Cardiac fibroblast (primary cell): ENCODE results near the gene MBLAC2.

Source experiments
- DNase-seq, 2 donors: peaks; one replicate each; pipeline versions ENCODE4 v3.0.0 to v3.0.0-alpha.2; 2010; ENCODE audit warnings: low read depth in 2 of 2
- H3K4me3 ChIP-seq, 2 donors: replicated peaks in 1 of 2; 1 replicate in 1 of 2; 2 replicates in 1 of 2; pipeline ENCODE4 v1.5.1; 2011; ENCODE audit warnings: low read depth in 2 of 2, low read length in 2 of 2, mild to moderate bottlenecking in 2 of 2, moderate library complexity in 1 of 2
- TF ChIP-seq, protein P1 (sequence below): IDR thresholded peaks from one replicate; pipeline ENCODE4 v1.5.1; 2011; ENCODE audit warnings: low read depth, mild to moderate bottlenecking, low read length, inconsistent platforms

MBLAC2 gene

DNA sequence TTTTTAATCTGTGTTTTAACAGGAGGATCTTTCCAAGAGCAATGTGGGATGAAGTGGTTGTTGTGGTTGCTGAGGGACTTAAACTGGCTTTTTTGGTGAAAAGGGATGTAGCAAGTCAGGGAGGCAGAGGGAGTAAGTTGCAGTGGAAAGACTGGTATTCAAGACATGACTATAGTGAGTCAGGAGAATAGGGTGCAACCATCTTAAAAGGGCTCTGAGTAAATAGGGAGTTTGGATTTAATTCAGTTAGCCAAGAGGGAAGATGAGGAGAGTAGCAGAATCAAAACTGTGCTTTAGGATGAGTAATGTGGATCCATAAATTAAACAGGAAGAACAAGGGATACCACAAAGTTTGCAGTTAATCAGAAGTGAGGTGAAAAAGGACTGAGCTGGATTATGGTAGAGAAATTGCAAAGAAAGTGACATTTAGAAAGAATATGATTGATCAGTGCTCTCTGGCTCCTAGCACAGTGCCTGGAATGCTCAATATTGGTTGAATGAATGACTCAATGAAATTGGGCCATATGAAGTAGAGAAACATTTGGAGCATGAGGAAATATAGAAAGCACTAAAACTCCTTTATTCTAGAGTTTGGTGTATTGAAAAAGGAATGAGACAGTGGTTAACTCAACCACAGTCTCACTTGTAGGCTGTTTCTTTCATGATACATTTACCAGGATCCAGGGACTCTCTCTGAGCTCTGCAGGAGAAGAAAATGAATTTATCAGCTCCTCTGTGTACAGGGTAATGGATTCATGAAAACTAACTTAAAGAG lies 5.2 kb upstream of the MBLAC2 start:
- TF ChIP-seq, protein P1, sequence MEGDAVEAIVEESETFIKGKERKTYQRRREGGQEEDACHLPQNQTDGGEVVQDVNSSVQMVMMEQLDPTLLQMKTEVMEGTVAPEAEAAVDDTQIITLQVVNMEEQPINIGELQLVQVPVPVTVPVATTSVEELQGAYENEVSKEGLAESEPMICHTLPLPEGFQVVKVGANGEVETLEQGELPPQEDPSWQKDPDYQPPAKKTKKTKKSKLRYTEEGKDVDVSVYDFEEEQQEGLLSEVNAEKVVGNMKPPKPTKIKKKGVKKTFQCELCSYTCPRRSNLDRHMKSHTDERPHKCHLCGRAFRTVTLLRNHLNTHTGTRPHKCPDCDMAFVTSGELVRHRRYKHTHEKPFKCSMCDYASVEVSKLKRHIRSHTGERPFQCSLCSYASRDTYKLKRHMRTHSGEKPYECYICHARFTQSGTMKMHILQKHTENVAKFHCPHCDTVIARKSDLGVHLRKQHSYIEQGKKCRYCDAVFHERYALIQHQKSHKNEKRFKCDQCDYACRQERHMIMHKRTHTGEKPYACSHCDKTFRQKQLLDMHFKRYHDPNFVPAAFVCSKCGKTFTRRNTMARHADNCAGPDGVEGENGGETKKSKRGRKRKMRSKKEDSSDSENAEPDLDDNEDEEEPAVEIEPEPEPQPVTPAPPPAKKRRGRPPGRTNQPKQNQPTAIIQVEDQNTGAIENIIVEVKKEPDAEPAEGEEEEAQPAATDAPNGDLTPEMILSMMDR: no peak
- DNase-seq: peak in 1 of 2 donors; percentile 26
- H3K4me3 ChIP-seq: no peak overlapping the region

DNA sequence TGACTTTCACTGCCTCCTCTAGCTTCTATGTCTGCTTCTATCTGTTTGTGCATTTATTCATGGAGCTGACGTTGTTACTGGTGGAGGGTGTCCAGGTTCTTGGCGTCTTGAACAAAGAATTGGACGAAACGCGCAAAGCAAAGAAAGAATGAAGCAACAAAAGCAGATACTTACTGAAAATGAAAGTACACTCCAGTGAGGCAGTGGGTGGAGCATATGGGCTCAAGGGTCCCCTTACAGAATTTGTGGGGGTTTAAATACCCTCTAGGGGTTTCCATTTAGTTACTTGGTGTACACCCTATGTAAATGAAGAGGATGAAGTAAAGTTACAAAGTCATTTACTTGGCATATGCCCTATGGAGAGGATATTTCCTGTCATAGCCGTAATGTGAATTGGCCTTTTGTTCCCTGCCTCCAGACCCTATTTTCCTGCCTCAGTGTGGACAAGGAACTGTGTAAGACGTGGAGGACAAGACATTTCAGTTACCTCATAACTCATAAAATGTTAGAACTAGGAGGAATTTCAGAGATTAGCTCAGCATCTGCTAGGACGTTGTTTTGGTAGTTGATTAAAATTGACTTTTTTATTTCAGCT lies 3.1 kb upstream of the MBLAC2 start:
- no peak for DNase-seq
- TF ChIP-seq, protein P1: no peak
- no peak overlapping the region for H3K4me3 ChIP-seq

DNA sequence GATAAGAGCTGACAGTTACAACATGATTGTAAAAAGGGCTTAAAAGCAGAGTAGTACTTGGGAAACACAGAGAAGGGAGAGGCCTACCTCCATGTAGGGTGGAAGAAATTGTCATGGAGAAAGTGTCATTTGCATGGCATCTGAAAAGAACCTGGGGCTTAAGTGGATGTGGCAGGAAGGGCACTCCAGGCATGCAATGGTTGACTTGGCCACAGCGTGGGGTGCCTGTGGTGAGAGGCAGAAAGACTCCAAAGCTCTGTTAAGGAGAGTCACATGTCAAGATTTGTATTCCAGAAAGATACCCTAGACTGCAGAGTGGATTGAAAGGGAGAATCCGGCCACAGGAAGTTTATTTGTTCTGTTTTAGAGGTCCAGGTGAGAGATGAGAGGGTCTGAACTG lies 2.5 kb upstream of the MBLAC2 start:
- H3K4me3 ChIP-seq: no peak overlapping the region
- DNase-seq: peak in 1 of 2 donors; percentile 13
- TF ChIP-seq, protein P1: no peak

DNA sequence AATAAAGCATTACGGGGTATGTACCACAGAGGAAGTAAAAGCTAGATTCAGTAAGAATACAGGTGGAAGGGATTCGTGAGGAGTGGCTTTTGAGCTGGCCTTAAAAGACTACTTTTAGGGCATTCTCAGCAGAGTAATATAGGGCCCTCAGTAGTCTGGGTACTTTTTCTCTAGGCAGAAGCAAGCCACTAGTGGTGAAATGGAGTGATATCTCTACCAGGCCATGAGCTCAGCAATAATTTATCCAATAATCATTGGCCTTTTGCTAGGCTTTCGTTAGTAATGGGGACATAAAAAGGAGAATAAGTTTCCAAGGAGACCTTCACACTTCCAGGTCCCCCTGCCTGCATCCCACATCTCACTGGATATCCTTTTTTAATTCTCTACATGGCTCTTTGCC lies 1.8 kb upstream of the MBLAC2 start:
- no peak overlapping the region for H3K4me3 ChIP-seq
- TF ChIP-seq, protein P1: no peak
- DNase-seq: no peak

DNA sequence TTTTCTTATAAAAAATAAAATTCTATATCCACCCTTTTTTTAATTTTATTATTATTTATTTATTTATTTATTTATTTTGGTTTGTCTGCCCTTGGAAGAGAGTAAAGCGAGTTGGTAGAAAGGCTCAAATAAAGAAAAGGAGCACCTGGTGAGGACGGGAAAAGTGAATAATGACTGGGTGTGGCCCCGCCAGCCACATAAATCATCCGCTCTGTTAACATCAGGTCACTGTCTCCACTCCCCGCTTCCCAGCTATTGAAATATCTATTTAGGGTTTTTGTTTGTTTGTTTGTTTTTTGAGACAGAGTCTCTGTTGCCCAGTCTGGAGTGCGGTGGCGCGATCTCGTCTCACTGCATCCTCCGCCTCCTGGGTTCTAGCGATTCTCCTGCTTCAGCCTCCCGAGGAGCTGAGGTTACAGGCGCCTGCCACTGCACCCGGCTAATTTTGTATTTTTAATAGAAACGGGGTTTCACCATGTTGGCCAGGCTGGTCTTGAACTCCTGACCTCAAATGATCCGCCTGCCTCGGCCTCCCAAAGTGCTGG lies 937 bp upstream of the MBLAC2 start:
- H3K4me3 ChIP-seq: peak overlapping the region; percentile 5 to 88
- TF ChIP-seq, protein P1: no peak

DNA sequence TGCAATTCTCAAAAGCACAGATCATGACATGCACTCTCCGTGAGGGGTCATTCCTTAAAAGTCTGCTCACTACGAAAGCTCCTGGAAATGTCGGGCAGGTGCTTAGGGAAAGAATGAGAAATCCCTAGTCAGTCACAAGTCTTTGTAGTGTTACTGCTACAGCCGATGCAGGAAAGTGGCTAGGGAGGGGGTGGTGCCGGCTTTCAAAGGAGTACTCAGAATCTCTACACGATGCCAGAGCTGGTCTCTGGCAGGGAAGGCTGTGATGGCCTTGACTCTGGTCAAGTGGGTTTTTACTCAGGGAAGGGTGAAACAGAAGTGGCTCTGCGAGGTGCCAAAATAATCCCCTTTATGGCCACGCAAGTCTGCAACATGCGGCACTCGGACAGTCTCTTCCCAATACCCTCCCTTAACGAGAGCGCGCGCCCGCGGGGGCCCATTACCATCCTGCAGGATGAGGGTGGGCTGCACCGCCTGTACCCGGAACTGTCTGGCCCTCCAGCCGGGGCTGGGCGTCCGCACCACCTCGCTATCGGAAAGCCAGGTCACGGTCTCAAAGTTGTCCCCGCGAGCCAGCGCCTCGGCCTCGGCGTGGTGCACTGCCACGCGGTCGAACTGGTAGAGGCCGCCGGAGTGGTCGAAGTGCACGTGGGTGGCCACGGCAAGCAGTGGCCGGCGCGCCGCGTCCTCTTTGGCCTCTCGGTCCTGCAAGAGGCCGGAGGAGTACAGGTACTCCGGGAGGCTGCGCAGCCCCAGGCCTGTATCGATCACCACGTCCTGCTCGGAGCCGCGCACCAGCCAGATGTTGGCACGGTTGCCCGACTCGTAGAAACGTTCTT lies 956 bp downstream of the MBLAC2 start:
- DNase-seq: peak; percentile 16 to 50
- TF ChIP-seq, protein P1: no peak
- peak overlapping the region; percentile 88 to 92 for H3K4me3 ChIP-seq

More for the DNA sequence above, 937 bp upstream of the MBLAC2 start:
- no peak for DNase-seq
